NCI-H510A treated with DMSO at 0.1 percent for 48 hours (cell line): ENCODE results near the gene ESPL1.
A peak's percentile ranks its signal among the peaks of the same experiment; 100 is the strongest.

Source experiments
- DNase-seq: peaks from one replicate; lab custom pipeline; 2025; lab: John Stamatoyannopoulos, UW

The ESPL1 gene

GRCh38 chr12:53231671-53231920 is 36.5 kb upstream of the ESPL1 start:
- DNase-seq: no peak

GRCh38 chr12:53231921-53232645 is 36.0 kb upstream of the ESPL1 start, which contains the start of gene RARG:
TSS of gene RARG (minus strand) at chr12:53232209. CDS start at chr12:53227545, 4,664 bp downstream.
- DNase-seq: no peak

GRCh38 chr12:53232646-53233461 is 35.2 kb upstream of the ESPL1 start:
- peak; percentile 48 for DNase-seq

GRCh38 chr12:53233671-53234121 is 34.4 kb upstream of the ESPL1 start:
- DNase-seq: no peak

- peak; percentile 20 for DNase-seq
Observed at GRCh38 chr12:53234271-53234914, 33.7 kb upstream of the ESPL1 start.

GRCh38 chr12:53235164-53235563 is 32.9 kb upstream of the ESPL1 start:
- DNase-seq: no peak

GRCh38 chr12:53235742-53236442 is 32.2 kb upstream of the ESPL1 start:
- no peak for DNase-seq

GRCh38 chr12:53236443-53237111 is 31.5 kb upstream of the ESPL1 start:
- DNase-seq: no peak

- no peak for DNase-seq
Observed at GRCh38 chr12:53239643-53240258, 28.3 kb upstream of the ESPL1 start.

- no peak for DNase-seq
Observed at GRCh38 chr12:53241623-53242412, 26.3 kb upstream of the ESPL1 start.

GRCh38 chr12:53244337-53244736 is 23.8 kb upstream of the ESPL1 start:
- DNase-seq: no peak

- no peak for DNase-seq
Observed at GRCh38 chr12:53245286-53245685, 22.8 kb upstream of the ESPL1 start.

- peak; percentile 68 for DNase-seq
Observed at GRCh38 chr12:53251477-53252348, 16.4 kb upstream of the ESPL1 start.

GRCh38 chr12:53252349-53252916 is 15.7 kb upstream of the ESPL1 start:
- DNase-seq: peak; percentile 40

- no peak for DNase-seq
Observed at GRCh38 chr12:53253298-53253697, 14.8 kb upstream of the ESPL1 start.

GRCh38 chr12:53254816-53255545 is 13.1 kb upstream of the ESPL1 start:
- DNase-seq: no peak

- DNase-seq: no peak
Observed at GRCh38 chr12:53255996-53256395, 12.1 kb upstream of the ESPL1 start.
